HepG2 (cell line): Measurements from ENCODE around the gene SELENOV. TPM values are rescaled to one million over a fixed set of nuclear protein-coding genes. Genes with fewer than 3 reads are reported as not detected.

Source experiments
- AKAP8 ChIP-seq: sonication (generic); formaldehyde crosslinking; IDR thresholded peaks from 2 replicates; pipeline ENCODE4 v1.5.1; 2020; ENCODE audit warnings: mild to moderate bottlenecking, missing genetic modification reagents
- ERF ChIP-seq: IDR thresholded peaks from 2 replicates; pipeline ENCODE4 v1.6.1; 2018; ENCODE audit warnings: missing biosample characterization, missing genetic modification reagents
- HNRNPLL ChIP-seq: fragments of 200-400 bp; formaldehyde crosslinking; IDR thresholded peaks from 2 replicates; pipeline ENCODE4 v1.6.1; 2017; ENCODE audit warnings: mild to moderate bottlenecking, low read depth, low read length; ENCODE audit not compliant: poor library complexity, severe bottlenecking
- KLF6 ChIP-seq: IDR thresholded peaks from 2 replicates; pipeline ENCODE4 v1.8.0; 2016; ENCODE audit warnings: missing biosample characterization, missing genetic modification reagents
- NAIF1 ChIP-seq: sonication (generic); formaldehyde crosslinking; IDR thresholded peaks from 2 replicates; pipeline ENCODE4 v1.5.0; 2020; ENCODE audit warnings: mild to moderate bottlenecking, missing genetic modification reagents, borderline replicate concordance
- NR2F6 ChIP-seq, 2 experiments: IDR thresholded peaks; 2 replicates each; pipeline ENCODE4 v1.6.1; 2016; ENCODE audit warnings: antibody characterized with exemption in 1 of 2, mild to moderate bottlenecking in 1 of 2
- PCBP1 ChIP-seq: fragments of 200-400 bp; formaldehyde crosslinking; IDR thresholded peaks from 2 replicates; pipeline ENCODE4 v1.6.1; 2017; ENCODE audit warnings: mild to moderate bottlenecking, low read depth, low read length, borderline replicate concordance
- PRDM15 ChIP-seq: sonication (generic); formaldehyde crosslinking; IDR thresholded peaks from 2 replicates; pipeline ENCODE4 v1.4.0; 2020; ENCODE audit warnings: missing genetic modification reagents
- SALL1 ChIP-seq: sonication (generic); formaldehyde crosslinking; IDR thresholded peaks from 2 replicates; pipeline ENCODE4 v1.8.0; 2022; ENCODE audit warnings: mild to moderate bottlenecking, missing genetic modification reagents
- STAG1 ChIP-seq: sonication (generic); formaldehyde crosslinking; IDR thresholded peaks from 2 replicates; pipeline ENCODE4 v1.4.0; 2020; ENCODE audit warnings: missing genetic modification reagents
- ZFP91 ChIP-seq: sonication (generic); formaldehyde crosslinking; IDR thresholded peaks from 2 replicates; pipeline ENCODE4 v1.9.0; 2022; ENCODE audit warnings: missing genetic modification reagents, mild to moderate bottlenecking, borderline replicate concordance
- ZMYM3 ChIP-seq: sonication (generic); formaldehyde crosslinking; IDR thresholded peaks from 2 replicates; pipeline ENCODE4 v1.5.1; 2020; ENCODE audit warnings: mild to moderate bottlenecking, missing genetic modification reagents
- ZNF24 ChIP-seq: fragments of 450-650 bp; IDR thresholded peaks from 2 replicates; pipeline ENCODE4 v1.6.1; 2017; ENCODE audit warnings: antibody characterized with exemption, mild to moderate bottlenecking
- ZNF280B ChIP-seq: sonication (generic); formaldehyde crosslinking; IDR thresholded peaks from 2 replicates; pipeline ENCODE4 v1.5.0; 2020; ENCODE audit warnings: missing genetic modification reagents, mild to moderate bottlenecking, borderline replicate concordance
- ZNF331 ChIP-seq: sonication (generic); formaldehyde crosslinking; IDR thresholded peaks from 2 replicates; pipeline ENCODE4 v1.4.0; 2020; ENCODE audit warnings: missing genetic modification reagents
- ZNF543 ChIP-seq: sonication (generic); formaldehyde crosslinking; IDR thresholded peaks from 2 replicates; pipeline ENCODE4 v1.4.0; 2020; ENCODE audit warnings: mild to moderate bottlenecking, missing genetic modification reagents
- polyA plus RNA-seq, 8 experiments: library from polyadenylated mRNA; depleted of rRNA in 3 of 8; stranded (reverse) in 7 of 8; unstranded in 1 of 8; fragments of >200 nt; fragmentation: Illumina TruSeq in 4 of 8; extraction: Trizol in 4 of 8; gene quantifications; 2 replicates each; pipeline versions ENCODE4 v1.2.1 to v1.2.3, GENCODE V29; 2011 to 2016; ENCODE audit warnings: low read depth in 4 of 8, missing spikeins in 1 of 8, mixed read lengths in 1 of 8; ENCODE audit not compliant: insufficient read depth in 1 of 8
- total RNA-seq, 5 experiments: library from RNA; depleted of rRNA; stranded (reverse); fragments of >200 nt; fragmentation: Illumina TruSeq; extraction: Trizol; gene quantifications; 2 replicates each; pipeline ENCODE4 v1.2.3, GENCODE V29; 2016; ENCODE audit warnings: low read depth in 1 of 5
- TF ChIP-seq, protein P1 (sequence below): sonication (generic); formaldehyde crosslinking; IDR thresholded peaks from 2 replicates; pipeline ENCODE4 v1.5.0; 2020; ENCODE audit warnings: mild to moderate bottlenecking, missing genetic modification reagents

Gene SELENOV
- total and polyA plus RNA-seq, 2 of the 13 experiments (the other 11 are each of a cell fraction or from before 2014, with no cell fraction given), result not detected

DNA sequence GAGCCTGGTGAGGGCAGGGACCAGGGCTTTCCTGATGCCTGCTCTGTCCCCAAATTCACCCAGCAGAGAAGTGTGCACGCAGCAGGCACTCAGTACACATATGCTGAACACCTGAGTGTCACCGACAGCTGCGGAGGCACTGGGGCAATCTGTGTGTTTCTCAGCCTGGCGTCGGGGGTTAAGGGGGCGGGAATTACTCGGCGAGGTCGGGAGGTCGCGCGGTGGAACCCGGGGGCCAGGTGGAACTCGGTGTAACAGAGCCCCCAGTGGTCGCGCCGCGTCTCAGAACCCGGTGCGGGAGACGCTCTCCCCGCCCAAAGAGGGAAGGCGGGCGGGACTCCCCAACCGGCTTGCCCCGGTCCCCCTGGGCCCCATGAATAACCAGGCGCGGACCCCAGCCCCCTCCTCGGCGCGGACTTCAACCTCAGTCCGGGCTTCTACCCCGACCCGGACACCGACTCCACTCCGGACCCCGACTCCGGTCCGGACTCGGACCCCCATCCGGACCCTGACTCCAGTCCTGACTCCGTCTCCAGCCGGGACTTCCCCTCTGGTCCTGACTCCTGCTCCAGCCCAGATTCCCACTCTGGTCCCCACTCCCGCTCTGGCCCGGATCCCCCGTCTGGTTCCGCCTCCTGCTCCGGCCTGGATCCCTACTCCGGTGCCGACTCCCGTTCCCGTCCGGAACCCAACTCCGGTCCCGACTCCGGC is at the start of gene SELENOV (continued):
- TF ChIP-seq KLF6 (CRISPR knock-in tag) (no peak), PCBP1 (0 out of 2 replicates have a peak, but pooled peaks have one; percentile 15), ZNF331 (no peak), AKAP8 (CRISPR knock-in tag) (no peak), NR2F6 (IDR thresholded peaks at IDR 0.05) (peak; percentile 47; the same call in 1 of the 2 replicates), NR2F6 (CRISPR knock-in tag; IDR thresholded peaks at IDR 0.05) (peak; percentile 31; the same call in 1 of the 2 replicates), ZMYM3 (CRISPR knock-in tag) (0 out of 2 replicates have a peak, but pooled peaks have one; percentile 26), NAIF1 (CRISPR knock-in tag) (no peak), ERF (0 out of 2 replicates have a peak, but pooled peaks have one; percentile 23), PRDM15 (CRISPR knock-in tag) (peak; percentile 98), HNRNPLL (peak; percentile 34), ZNF280B (CRISPR knock-in tag) (0 out of 2 replicates have a peak, but pooled peaks have one; percentile 1), SALL1 (CRISPR knock-in tag) (peak; percentile 18; the same call in 1 of the 2 replicates), ZFP91 (CRISPR knock-in tag) (0 out of 2 replicates have a peak, but pooled peaks have one; percentile 15), STAG1 (peak; percentile 20; the same call in 1 of the 2 replicates), ZNF543 (CRISPR knock-in tag) (0 out of 2 replicates have a peak, but pooled peaks have one; percentile 54), ZNF24 (no peak)
- TF ChIP-seq, protein P1, sequence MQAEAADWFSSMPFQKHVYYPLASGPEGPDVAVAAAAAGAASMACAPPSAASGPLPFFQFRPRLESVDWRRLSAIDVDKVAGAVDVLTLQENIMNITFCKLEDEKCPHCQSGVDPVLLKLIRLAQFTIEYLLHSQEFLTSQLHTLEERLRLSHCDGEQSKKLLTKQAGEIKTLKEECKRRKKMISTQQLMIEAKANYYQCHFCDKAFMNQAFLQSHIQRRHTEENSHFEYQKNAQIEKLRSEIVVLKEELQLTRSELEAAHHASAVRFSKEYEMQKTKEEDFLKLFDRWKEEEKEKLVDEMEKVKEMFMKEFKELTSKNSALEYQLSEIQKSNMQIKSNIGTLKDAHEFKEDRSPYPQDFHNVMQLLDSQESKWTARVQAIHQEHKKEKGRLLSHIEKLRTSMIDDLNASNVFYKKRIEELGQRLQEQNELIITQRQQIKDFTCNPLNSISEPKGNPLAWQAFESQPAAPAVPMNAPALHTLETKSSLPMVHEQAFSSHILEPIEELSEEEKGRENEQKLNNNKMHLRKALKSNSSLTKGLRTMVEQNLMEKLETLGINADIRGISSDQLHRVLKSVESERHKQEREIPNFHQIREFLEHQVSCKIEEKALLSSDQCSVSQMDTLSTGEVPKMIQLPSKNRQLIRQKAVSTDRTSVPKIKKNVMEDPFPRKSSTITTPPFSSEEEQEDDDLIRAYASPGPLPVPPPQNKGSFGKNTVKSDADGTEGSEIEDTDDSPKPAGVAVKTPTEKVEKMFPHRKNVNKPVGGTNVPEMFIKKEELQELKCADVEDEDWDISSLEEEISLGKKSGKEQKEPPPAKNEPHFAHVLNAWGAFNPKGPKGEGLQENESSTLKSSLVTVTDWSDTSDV (CRISPR knock-in tag), result peak; percentile 24; the same call in 1 of the 2 replicates
